Thymus (tissue), 14 donors: ENCODE measurements around the gene CHRDL1. TPM values are rescaled to one million over a fixed set of nuclear protein-coding genes. Genes with fewer than 3 reads are reported as not detected.
A peak's percentile ranks its signal among the peaks of the same experiment; 100 is the strongest.
"Not testable (repeated sequence)": the region's sequence is repeated elsewhere in the genome, so short reads cannot be mapped to it uniquely, and the experiment has no call there.

ENCODE experiments used
- DNase-seq, 9 donors: peaks; one replicate each; pipeline ENCODE4 v3.0.0-alpha.2; 2013; ENCODE audit warnings: low spot score in 9 of 9, low read depth in 6 of 9, missing footprints in 1 of 9
- H3K27ac ChIP-seq, 2 donors: one replicate each; pipeline ENCODE4 v1.5.1; 2013; ENCODE audit warnings: control low read depth in 1 of 2, low read depth in 1 of 2, low read length in 1 of 2, mild to moderate bottlenecking in 1 of 2, moderate library complexity in 1 of 2
- H3K27me3 ChIP-seq, 2 donors: one replicate each; pipeline ENCODE4 v1.5.1; 2013; ENCODE audit warnings: low read length in 1 of 2; ENCODE audit not compliant: control insufficient read depth in 2 of 2, insufficient read depth in 1 of 2
- H3K36me3 ChIP-seq, 2 donors: one replicate each; pipeline ENCODE4 v1.5.1; 2013; ENCODE audit warnings: low read length in 1 of 2, mild to moderate bottlenecking in 1 of 2, moderate library complexity in 1 of 2; ENCODE audit not compliant: control insufficient read depth in 2 of 2, insufficient read depth in 2 of 2
- H3K4me1 ChIP-seq, 2 donors: one replicate each; pipeline ENCODE4 v1.5.1; 2013; ENCODE audit warnings: low read length in 2 of 2; ENCODE audit not compliant: control insufficient read depth in 2 of 2, insufficient read depth in 2 of 2
- H3K4me3 ChIP-seq, 2 donors: one replicate each; pipeline ENCODE4 v1.5.1; 2013; ENCODE audit warnings: low read length in 2 of 2, control low read depth in 1 of 2, mild to moderate bottlenecking in 1 of 2
- H3K9me3 ChIP-seq, 2 donors: one replicate each; pipeline ENCODE4 v1.5.1; 2013; ENCODE audit warnings: low read length in 1 of 2, mild to moderate bottlenecking in 1 of 2; ENCODE audit not compliant: control insufficient read depth in 2 of 2, insufficient read depth in 1 of 2
- WGBS: extraction: QIAGEN DNeasy Blood & Tissue Kit; methylation state at CpG from one replicate; pipeline ENCODE4 v1.1.7; 2013; 5-methylcytosine and 5-hydroxymethylcytosine counted together
- long read RNA-seq, 10 donors: transcript quantifications; one replicate each; lab custom pipeline, GENCODE V29; 2026
- polyA plus RNA-seq: library from polyadenylated mRNA; stranded (reverse); fragments of 200-250 nt; gene quantifications from one replicate; pipeline ENCODE4 v1.2.3, GENCODE V29; 2013
- total RNA-seq: library from RNA; stranded (reverse); fragments of 120-200 nt; gene quantifications from one replicate; pipeline ENCODE4 v1.2.4, GENCODE V29; 2013
- donor health status: healthy.

Gene CHRDL1, protein sequence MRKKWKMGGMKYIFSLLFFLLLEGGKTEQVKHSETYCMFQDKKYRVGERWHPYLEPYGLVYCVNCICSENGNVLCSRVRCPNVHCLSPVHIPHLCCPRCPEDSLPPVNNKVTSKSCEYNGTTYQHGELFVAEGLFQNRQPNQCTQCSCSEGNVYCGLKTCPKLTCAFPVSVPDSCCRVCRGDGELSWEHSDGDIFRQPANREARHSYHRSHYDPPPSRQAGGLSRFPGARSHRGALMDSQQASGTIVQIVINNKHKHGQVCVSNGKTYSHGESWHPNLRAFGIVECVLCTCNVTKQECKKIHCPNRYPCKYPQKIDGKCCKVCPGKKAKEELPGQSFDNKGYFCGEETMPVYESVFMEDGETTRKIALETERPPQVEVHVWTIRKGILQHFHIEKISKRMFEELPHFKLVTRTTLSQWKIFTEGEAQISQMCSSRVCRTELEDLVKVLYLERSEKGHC
- total RNA-seq (3.3 TPM), polyA plus RNA-seq (3.2 TPM)
- long read RNA-seq, donor 1: 0 reads
- long read RNA-seq, donor 2: 0 reads
- long read RNA-seq, donor 3: 0 reads
- long read RNA-seq, donor 4: 0 reads
- long read RNA-seq, donor 5: 0 reads
- long read RNA-seq, donor 6: 0 reads
- long read RNA-seq, donor 7: 0 reads
- long read RNA-seq, donor 8: 0 reads
- long read RNA-seq, donor 9, partial matches to known transcripts: 0 of 1 reads
- long read RNA-seq, donor 9, other reads (novel, unspliced or antisense): 0 of 1 reads
- long read RNA-seq, donor 10: 0 reads

DNA sequence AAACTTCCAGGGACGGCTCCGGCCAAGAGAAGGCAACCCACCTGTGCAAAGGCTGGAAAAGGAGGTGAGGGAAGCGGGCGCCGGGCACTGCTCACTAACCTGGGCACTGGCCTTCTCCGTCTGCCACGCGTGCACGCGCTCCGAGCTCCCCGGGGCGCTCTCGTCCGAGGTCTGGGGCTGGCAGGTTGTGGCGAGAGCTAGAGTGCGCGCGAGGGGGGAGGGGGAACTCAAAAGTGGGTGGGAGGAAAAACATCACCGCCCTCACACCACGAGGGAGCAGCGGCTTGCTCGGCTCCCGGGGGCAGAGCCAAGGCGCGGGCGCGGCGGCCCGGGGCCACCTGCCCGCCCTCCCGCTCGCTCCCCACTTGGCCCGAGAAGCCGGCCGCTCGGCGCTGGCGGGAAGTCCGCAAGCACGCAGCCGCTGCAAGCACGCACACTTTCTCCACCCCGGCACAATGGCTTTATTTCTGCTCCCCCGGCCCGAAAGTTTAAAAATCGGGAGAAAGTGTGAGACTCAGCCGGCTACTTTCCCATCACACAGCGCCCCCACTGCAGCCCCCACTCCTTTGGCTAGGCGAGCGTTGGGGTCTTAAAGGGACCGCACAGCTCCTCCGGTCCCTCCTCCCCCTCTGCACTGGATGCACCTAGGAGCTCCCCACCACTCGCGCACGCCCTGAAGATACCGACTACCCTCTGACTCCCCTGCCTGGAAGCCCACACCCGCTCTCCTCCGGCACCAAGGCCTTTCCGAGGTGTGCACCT is at the start of gene CHRDL1:
Gene CHRDL1, minus strand, starts transcription at position 173 of the 762 bp plus-strand sequence. CDS start 3,636 bp downstream, outside the sequence.
- H3K27ac ChIP-seq: no peak within 1 kb of the TSS
- no peaks in the 10 kb centered on the region for H3K9me3 ChIP-seq
- H3K27me3 ChIP-seq: peaks cover 0 to 16% of the 10 kb centered on the region in 2 donors
- peak in 6 of 9 donors; percentile 12 to 54 (median 20) for DNase-seq
- no peaks in the 10 kb centered on the region for H3K36me3 ChIP-seq
- whole genome bisulfite sequencing: under 1% methylated on average over 58 of the region's 60 CpGs
- peak within 1 kb of the TSS; percentile 19 to 51 for H3K4me3 ChIP-seq
- no peaks in the 10 kb centered on the region for H3K4me1 ChIP-seq

DNA sequence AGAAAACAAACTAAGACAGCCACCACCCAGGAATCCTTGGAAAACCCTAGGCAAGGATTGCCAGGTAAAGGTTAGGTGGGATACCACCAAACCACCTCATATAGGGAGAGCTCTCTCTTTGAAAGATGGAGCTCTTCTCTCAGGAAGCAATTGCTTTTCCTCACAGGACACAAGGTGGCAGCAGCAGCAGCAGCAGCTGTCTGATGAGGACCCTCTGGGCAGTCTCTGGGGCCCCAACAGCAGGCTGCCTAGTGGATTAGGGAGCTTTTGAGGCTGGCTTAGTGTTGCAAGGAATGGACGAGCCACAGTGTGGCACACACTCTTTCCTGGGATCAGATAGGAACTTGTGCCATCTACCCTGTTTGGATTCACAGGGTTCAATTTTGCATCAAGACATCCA is 41.4 kb upstream of the CHRDL1 start:
- Histone ChIP-seq H3K36me3 (no peaks in the 10 kb centered on the region), H3K4me1 (no peaks in the 10 kb centered on the region), H3K27me3 (no peaks in the 10 kb centered on the region), H3K9me3 (no peaks in the 10 kb centered on the region), H3K27ac (no peak overlapping the region), H3K4me3 (no peak overlapping the region)
- DNase-seq: no peak
- 89% methylated on average over 1 of the region's 1 CpG for WGBS

DNA sequence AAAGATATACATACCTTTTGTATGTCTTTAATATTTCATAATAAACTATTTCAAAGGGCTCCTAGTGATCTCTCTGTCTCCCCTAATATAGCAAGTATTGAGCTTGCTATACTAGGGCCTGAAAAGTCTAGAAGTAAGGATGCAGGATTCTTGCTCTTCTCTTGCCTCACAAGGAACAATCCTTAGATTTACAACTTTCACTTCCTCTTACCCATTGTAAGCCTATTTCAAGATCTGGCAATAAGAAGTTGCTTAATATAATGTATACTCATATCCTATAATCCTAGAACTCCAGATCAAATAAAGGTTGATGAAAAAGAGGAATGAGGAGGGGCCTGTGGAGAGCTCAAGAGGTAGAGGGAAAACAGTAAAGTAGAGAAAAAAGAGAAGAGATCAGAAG is 40.8 kb upstream of the CHRDL1 start:
- Histone ChIP-seq H3K27ac (no peak overlapping the region), H3K27me3 (no peaks in the 10 kb centered on the region), H3K36me3 (no peaks in the 10 kb centered on the region), H3K4me1 (no peaks in the 10 kb centered on the region), H3K4me3 (no peak overlapping the region), H3K9me3 (no peaks in the 10 kb centered on the region)
- no peak for DNase-seq

DNA sequence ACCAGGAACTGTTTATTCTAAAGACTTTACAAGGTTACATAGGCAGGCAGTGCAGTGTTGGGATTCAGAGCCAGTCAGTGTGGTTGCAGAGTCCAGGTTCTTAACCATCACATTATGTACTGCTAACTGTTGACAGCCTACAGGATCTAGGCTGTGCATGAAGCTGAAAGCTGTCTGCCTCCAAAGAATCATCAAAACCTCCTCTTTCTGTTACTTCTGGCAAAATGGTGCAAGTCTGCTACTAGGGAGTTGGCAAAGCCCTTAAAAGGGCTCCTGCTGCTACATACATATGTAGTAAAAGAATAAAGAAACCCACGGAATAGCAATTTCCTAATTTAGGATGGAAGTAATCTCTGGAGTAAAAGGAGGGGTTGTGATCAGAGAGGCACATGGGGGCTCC is 40.4 kb upstream of the CHRDL1 start:
- DNase-seq: no peak
- Histone ChIP-seq H3K27ac (no peak overlapping the region), H3K27me3 (no peaks in the 10 kb centered on the region), H3K4me1 (no peaks in the 10 kb centered on the region), H3K4me3 (no peak overlapping the region), H3K9me3 (no peaks in the 10 kb centered on the region), H3K36me3 (no peaks in the 10 kb centered on the region)
- WGBS: 92% methylated on average over 1 of the region's 1 CpG

DNA sequence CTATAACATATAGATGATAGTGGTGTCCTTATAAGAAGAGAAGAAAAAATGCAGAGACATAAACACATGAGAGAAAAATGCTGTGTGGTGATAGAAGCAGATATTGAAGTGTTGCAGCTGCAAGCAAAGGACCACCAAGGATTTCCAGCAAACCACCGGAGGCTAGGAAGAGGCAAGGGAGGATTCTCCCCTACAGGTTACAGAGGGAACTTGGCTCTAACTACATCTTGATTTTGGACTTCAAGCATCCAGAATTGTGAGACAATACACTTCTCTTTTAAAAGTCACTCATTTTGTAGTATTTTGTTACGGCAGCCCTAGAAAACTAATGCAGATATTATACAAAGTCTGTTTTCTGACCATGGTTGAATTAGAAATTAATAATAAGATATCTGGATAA is 30.4 kb upstream of the CHRDL1 start:
- no peaks in the 10 kb centered on the region for H3K27me3 ChIP-seq
- no peaks in the 10 kb centered on the region for H3K9me3 ChIP-seq
- no peaks in the 10 kb centered on the region for H3K4me1 ChIP-seq
- no peak overlapping the region for H3K27ac ChIP-seq
- no peak overlapping the region for H3K4me3 ChIP-seq
- DNase-seq: no peak
- no peaks in the 10 kb centered on the region for H3K36me3 ChIP-seq
- 99% methylated on average over 2 of the region's 2 CpGs for WGBS

DNA sequence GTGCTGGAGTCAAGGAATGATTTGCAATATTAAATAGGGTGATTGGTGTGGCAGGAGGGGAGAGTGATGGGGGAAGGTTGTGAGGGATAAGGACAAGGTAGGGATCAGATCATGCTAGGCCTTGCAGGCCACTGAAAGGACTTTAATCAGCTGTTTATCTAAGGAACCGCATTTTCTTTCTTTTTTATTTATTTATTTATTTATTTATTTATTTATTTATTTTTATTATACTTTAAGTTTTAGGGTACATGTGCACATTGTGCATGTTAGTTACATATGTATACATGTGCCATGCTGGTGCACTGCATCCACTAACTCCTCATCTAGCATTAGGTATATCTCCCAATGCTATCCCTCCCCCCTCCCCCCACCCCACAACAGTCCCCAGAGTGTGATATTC is 20.9 kb upstream of the CHRDL1 start:
- not testable (repeated sequence) for DNase-seq, H3K4me3 ChIP-seq, H3K9me3 ChIP-seq, H3K27ac ChIP-seq, H3K27me3 ChIP-seq, H3K4me1 ChIP-seq, H3K36me3 ChIP-seq
- 100% methylated on average over 1 of the region's 1 CpG for WGBS

DNA sequence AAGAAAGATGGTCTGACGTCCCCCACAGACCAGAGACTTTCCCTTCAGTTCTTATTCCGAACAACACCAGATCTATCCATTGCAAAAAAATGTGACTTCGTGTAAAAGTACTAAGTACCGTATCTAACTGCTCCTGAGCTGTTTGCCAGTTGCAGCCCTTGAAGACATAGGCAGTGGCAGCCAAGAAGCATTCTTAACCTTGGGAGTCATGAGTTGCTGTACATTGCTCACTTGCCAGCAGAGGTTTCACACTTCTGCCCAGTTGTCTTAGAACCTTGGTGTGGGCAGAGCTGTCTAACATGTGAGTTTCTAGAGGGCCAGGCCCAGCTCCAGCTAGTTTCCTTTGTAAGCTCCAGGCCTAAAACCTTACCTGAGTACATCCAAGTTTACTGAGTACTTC is 10.5 kb upstream of the CHRDL1 start:
- Histone ChIP-seq H3K4me3 (no peak overlapping the region), H3K27ac (no peak overlapping the region), H3K4me1 (no peaks in the 10 kb centered on the region), H3K36me3 (no peaks in the 10 kb centered on the region), H3K9me3 (no peaks in the 10 kb centered on the region), H3K27me3 (no peaks in the 10 kb centered on the region)
- 76% methylated on average over 4 of the region's 4 CpGs for WGBS
- no peak for DNase-seq

DNA sequence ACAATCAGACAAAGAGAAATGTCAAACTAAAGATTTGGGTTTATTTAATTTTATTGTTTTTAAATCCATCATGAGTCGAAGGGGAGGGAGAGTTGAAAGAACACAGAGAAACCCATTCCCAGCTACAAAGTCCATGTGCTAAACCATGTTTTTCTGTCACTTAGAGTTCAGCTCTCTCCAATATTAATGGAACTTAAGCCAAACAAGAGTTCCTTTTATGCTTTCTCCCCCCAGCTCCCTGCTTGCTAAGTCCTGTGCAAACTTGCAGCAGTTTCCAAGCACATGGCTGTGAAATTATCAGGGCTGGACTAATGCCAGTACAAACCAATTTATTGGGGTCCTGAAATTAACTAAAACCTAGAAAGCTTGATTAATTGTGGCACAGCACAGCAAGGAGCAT is 9.7 kb upstream of the CHRDL1 start:
- no peak for DNase-seq
- H3K27ac ChIP-seq: no peak overlapping the region
- 100% methylated on average over 1 of the region's 1 CpG for WGBS
- no peaks in the 10 kb centered on the region for H3K9me3 ChIP-seq
- H3K4me3 ChIP-seq: no peak overlapping the region
- H3K4me1 ChIP-seq: no peaks in the 10 kb centered on the region
- H3K36me3 ChIP-seq: no peaks in the 10 kb centered on the region
- no peaks in the 10 kb centered on the region for H3K27me3 ChIP-seq

DNA sequence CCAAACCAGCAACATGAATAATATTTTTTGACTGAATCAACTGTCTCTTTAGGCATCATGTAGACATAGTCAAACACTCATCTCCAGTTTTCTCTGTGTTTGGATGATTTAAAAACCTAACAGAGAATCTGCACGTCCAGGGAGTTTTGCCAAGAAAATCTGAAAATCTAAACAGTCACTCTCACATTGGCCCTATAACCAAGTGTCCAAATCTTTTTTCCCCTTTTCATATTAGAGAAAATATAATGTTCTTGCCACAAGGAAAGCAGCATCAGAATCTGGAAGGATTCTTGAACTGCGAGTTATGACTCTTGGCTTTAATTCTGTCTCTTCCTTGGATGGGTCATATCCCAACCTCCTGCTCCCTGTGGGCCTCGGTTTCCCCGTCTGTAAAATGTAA is 8.8 kb upstream of the CHRDL1 start:
- 96% methylated on average over 4 of the region's 4 CpGs for WGBS
- H3K27me3 ChIP-seq: no peaks in the 10 kb centered on the region
- no peak for DNase-seq
- H3K36me3 ChIP-seq: no peaks in the 10 kb centered on the region
- no peak overlapping the region for H3K4me3 ChIP-seq
- H3K4me1 ChIP-seq: no peaks in the 10 kb centered on the region
- H3K27ac ChIP-seq: no peak overlapping the region
- no peaks in the 10 kb centered on the region for H3K9me3 ChIP-seq
